Measurements from ENCODE around the gene LONP2. TPM values are rescaled to one million over a fixed set of nuclear protein-coding genes. Genes with fewer than 3 reads are reported as not detected.
A peak's percentile ranks its signal among the peaks of the same experiment; 100 is the strongest.

LONP2 gene
- total RNA-seq, 2 experiments from 2014 or later: 49.9 to 53.9 TPM

GRCh38 chr16:48244863-48245195 lies 729 bp downstream of the LONP2 start:
- Mint-ChIP-seq H3K27ac (peak overlapping the region; percentile 74), H3K36me3 (ENCODE audit: low read depth) (peaks cover 4% of the 10 kb centered on the region), H3K27me3 (ENCODE audit: low read depth) (no peaks in the 10 kb centered on the region), H3K9me3 (no peaks in the 10 kb centered on the region), H3K4me3 (peak overlapping the region; percentile 88), H3K4me1 (ENCODE audit: low read depth) (peaks cover 39% of the 10 kb centered on the region)
- CTCF ChIA-PET: no interaction called here
- intact Hi-C loops (cut with micrococcal nuclease): loop anchor here (1.0 to 5.0 kb wide), 4 partner anchors 13 to 1556 kb away; partner anchors contain the start of genes NETO2, ORC6 and VPS35
- DNase-seq: no peak

DNA sequence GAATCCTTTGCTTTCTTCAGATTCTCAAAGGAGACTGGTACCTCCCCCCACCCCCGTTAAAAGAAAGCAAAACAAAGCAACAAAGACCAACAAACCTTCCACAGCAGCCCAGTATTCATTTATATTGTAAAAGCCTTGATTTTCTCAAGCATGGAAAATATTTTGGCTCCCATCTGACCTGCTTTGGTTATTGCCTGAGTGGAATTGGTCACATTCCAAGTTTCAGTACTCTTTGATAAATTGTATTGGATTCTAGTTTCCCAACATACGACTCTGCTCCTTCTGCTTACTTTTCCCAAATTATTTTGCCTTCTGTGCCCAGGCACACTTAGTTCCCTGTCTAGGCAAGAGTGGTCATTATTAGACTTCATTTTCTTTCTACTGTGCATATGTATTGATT lies 2.0 kb downstream of the LONP2 start:
- Mint-ChIP-seq H3K4me1 (ENCODE audit: low read depth) (peaks cover 46% of the 10 kb centered on the region), H3K27me3 (ENCODE audit: low read depth) (no peaks in the 10 kb centered on the region), H3K36me3 (ENCODE audit: low read depth) (peaks cover 4% of the 10 kb centered on the region), H3K27ac (no peak overlapping the region), H3K4me3 (no peak overlapping the region), H3K9me3 (no peaks in the 10 kb centered on the region)
- CTCF ChIA-PET: interaction anchor here (1.0 kb wide), 1 partner anchor 15 kb away, joined by 3 read pairs; no protein-coding TSS in a partner anchor
- no peak for DNase-seq
- intact Hi-C loops (cut with micrococcal nuclease): no loop called here

DNA sequence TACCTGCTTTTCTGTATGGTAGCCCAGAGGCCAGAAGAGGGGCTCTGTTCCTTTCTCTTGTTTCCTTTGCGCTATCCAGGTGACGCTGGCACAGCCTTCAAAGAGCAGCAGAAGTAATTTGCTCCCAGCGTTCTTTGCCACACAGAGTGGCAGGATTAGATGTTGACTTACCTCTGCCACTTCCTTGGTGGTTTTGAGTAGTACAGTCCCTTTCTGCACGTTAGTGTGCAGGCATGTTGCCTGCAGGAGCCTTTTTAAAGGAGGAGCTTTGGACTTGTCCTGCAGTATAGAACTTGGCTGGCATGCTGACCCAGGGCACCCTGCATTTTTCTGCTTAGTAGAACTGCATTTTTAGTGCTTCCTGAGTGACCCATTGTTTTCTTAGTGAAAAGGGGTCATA lies 3.2 kb downstream of the LONP2 start, which contains the start of gene ABCC11:
Gene ABCC11 (minus strand): TSS at position 229 of the 400 bp plus-strand sequence. CDS start 15,618 bp downstream, outside the sequence.
- CTCF ChIA-PET: interaction anchor here (0.7 kb wide), 2 partner anchors 16 to 312 kb away, joined by 3 read pairs; no protein-coding TSS in a partner anchor
- H3K4me3 Mint-ChIP-seq: no peak within 1 kb of the TSS
- no peak within 1 kb of the TSS for H3K27ac Mint-ChIP-seq
- no peaks in the 10 kb centered on the region for H3K9me3 Mint-ChIP-seq
- H3K4me1 Mint-ChIP-seq (ENCODE audit: low read depth): peaks cover 50% of the 10 kb centered on the region
- DNase-seq: no peak
- no peaks in the 10 kb centered on the region for H3K27me3 Mint-ChIP-seq (ENCODE audit: low read depth)
- intact Hi-C loops (cut with micrococcal nuclease): no loop called here
- peaks cover 4% of the 10 kb centered on the region for H3K36me3 Mint-ChIP-seq (ENCODE audit: low read depth)

DNA sequence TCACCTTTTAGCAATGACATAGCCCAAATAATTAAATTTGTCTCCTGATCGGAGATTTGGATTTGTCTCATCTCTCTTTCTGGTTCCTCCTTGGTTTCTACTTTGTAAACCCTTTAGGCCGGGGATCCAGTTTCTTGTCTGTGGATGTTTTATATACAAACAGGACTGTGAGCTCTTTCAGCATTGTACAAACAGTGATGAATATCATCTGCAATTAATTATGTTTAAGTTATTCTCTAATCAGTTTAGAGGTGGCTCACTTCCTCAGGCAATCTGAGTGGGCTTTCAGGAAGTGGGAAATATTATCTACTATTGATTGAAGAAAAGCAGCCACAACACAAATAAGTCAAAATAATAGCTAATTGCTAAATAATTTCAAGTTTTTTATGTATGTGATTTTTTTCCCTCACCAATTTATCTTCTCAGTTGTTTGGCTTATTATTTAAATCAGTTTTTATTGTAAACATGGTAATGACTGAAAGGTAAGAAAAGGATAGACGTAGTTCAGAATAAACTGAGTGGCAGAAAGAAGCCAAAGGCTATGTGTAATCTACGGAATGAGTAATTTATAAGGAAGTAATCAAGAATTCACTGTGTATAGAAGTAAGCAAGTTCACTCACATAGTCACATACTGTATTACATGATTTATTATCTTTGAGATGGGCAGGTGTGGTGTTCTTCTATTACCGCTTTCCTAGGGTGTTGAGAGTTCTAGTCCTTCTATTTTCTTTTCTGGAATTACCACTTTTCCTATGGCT lies 6.6 kb downstream of the LONP2 start:
- intact Hi-C loops (cut with micrococcal nuclease): no loop called here
- Mint-ChIP-seq H3K27ac (no peak overlapping the region), H3K4me1 (ENCODE audit: low read depth) (peaks cover 38% of the 10 kb centered on the region), H3K9me3 (no peaks in the 10 kb centered on the region), H3K27me3 (ENCODE audit: low read depth) (no peaks in the 10 kb centered on the region), H3K36me3 (ENCODE audit: low read depth) (peaks cover 21% of the 10 kb centered on the region), H3K4me3 (no peak overlapping the region)
- CTCF ChIA-PET: no interaction called here
- no peak for DNase-seq

DNA sequence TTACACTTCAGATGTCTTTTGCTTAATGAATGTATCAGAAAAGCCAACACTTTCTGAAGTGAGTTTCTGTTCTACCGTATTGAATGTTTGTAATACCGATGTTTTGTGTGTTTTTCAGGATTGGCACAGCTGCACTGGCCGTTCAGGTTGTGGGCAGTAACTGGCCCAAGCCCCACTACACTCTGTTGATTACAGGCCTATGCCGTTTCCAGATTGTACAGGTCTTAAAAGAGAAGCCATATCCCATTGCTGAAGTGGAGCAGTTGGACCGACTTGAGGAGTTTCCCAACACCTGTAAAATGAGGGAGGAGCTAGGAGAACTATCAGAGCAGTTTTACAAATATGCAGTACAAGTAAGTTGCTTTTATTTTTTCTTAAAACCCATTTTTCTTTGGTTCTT lies 7.9 kb downstream of the LONP2 start:
- no peaks in the 10 kb centered on the region for H3K27me3 Mint-ChIP-seq (ENCODE audit: low read depth)
- CTCF ChIA-PET: interaction anchor here (0.7 to 1.1 kb wide), 3 partner anchors 66 to 378 kb away, joined by 3 to 6 read pairs (median 4); no protein-coding TSS in a partner anchor

DNA sequence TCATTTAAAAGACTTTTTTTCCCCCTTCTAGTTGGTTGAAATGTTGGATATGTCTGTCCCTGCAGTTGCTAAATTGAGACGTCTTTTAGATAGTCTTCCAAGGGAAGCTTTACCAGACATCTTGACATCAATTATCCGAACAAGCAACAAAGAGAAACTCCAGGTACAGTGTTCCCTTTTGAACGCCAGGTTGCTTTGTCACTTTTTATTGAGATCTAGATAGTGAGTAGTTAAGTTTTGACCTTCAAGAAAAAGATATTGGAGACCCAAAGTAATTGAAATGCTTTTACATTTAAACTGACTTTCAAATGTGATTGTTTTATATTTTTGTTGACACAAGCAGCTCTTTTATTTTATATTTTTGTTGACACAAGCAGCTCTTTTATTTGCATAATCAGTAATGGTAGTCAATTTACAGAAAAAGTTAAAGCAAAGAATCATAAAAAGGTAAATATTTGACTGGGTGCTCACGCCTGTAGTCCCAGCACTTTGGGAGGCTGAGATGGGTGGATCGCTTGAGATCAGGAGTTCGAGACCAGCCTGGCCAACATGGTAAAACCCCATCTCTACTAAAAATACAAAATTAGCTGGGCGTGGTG lies 12.6 kb downstream of the LONP2 start:
- peaks cover 5% of the 10 kb centered on the region for H3K4me1 Mint-ChIP-seq (ENCODE audit: low read depth)
- no peak overlapping the region for H3K4me3 Mint-ChIP-seq
- no peaks in the 10 kb centered on the region for H3K9me3 Mint-ChIP-seq
- intact Hi-C loops (cut with micrococcal nuclease): no loop called here
- peaks cover 48% of the 10 kb centered on the region for H3K36me3 Mint-ChIP-seq (ENCODE audit: low read depth)
- no peaks in the 10 kb centered on the region for H3K27me3 Mint-ChIP-seq (ENCODE audit: low read depth)
- no peak for DNase-seq
- H3K27ac Mint-ChIP-seq: no peak overlapping the region
- CTCF ChIA-PET: no interaction called here

More for the DNA sequence above, 7.9 kb downstream of the LONP2 start:
- Mint-ChIP-seq H3K9me3 (no peaks in the 10 kb centered on the region), H3K27ac (no peak overlapping the region), H3K4me1 (ENCODE audit: low read depth) (peaks cover 27% of the 10 kb centered on the region), H3K36me3 (ENCODE audit: low read depth) (peaks cover 28% of the 10 kb centered on the region), H3K4me3 (no peak overlapping the region)
- intact Hi-C loops (cut with micrococcal nuclease): no loop called here
- DNase-seq: no peak

GRCh38 chr16:48261569-48261968 lies 17.5 kb downstream of the LONP2 start:
- intact Hi-C loops (cut with micrococcal nuclease): no loop called here
- H3K36me3 Mint-ChIP-seq (ENCODE audit: low read depth): peaks cover 50% of the 10 kb centered on the region

DNA sequence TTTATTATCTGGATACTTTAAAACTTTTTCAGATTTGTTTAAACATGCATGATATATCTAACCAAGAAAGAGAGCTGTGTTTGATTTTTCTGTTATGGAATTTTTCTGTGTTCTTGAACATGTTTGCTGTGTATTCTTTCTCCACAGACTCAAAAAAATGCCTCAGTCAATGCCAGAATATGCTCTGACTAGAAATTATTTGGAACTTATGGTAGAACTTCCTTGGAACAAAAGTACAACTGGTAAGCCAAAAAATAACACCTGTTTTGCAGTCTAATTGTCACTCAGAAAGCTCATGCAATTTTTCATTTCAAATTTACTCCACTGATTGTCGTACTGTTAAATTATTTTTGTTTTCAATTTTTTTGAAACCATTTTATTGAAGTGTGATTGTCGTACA lies 18.5 kb downstream of the LONP2 start:
- DNase-seq: no peak
- intact Hi-C loops (cut with micrococcal nuclease): no loop called here
- Mint-ChIP-seq H3K27ac (no peak overlapping the region), H3K4me3 (no peak overlapping the region), H3K4me1 (ENCODE audit: low read depth) (peaks cover 8% of the 10 kb centered on the region), H3K36me3 (ENCODE audit: low read depth) (peaks cover 49% of the 10 kb centered on the region), H3K9me3 (no peaks in the 10 kb centered on the region), H3K27me3 (ENCODE audit: low read depth) (no peaks in the 10 kb centered on the region)
- CTCF ChIA-PET: no interaction called here

More at GRCh38 chr16:48261569-48261968, 17.5 kb downstream of the LONP2 start:
- Mint-ChIP-seq H3K27ac (no peak overlapping the region), H3K27me3 (ENCODE audit: low read depth) (no peaks in the 10 kb centered on the region), H3K4me1 (ENCODE audit: low read depth) (peaks cover 6% of the 10 kb centered on the region), H3K9me3 (no peaks in the 10 kb centered on the region), H3K4me3 (no peak overlapping the region)
- CTCF ChIA-PET: no interaction called here
- no peak for DNase-seq

DNA sequence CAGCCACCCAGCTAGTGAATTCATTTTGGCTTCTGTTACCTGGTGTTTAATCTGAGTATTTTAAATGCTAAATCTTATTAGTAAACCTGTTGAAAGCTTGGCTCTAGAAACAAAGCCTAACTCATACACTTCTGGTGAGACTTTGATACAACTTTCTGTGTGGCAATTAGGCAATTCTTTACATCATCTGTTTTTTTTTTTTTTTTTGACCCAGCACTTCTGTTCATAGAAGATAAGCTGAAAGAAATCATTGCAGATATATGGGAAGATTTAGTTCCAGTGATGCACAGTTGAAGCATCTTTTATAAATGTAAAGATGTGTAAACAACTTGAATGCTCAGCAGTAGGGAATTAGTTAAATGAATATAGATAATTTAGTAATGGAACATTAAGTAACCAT lies 24.9 kb downstream of the LONP2 start:
- H3K9me3 Mint-ChIP-seq: no peaks in the 10 kb centered on the region
- H3K4me1 Mint-ChIP-seq (ENCODE audit: low read depth): peaks cover 7% of the 10 kb centered on the region
- DNase-seq: no peak
- CTCF ChIA-PET: interaction anchor here (0.6 to 1.0 kb wide), 2 partner anchors 20 to 362 kb away, joined by 3 read pairs; no protein-coding TSS in a partner anchor
- no peaks in the 10 kb centered on the region for H3K27me3 Mint-ChIP-seq (ENCODE audit: low read depth)
- H3K36me3 Mint-ChIP-seq (ENCODE audit: low read depth): peaks cover 13% of the 10 kb centered on the region
- no peak overlapping the region for H3K4me3 Mint-ChIP-seq
- H3K27ac Mint-ChIP-seq: peak overlapping the region; percentile 4
- intact Hi-C loops (cut with micrococcal nuclease): no loop called here

- intact Hi-C loops (cut with micrococcal nuclease): no loop called here
- Mint-ChIP-seq H3K36me3 (ENCODE audit: low read depth) (peaks cover 4% of the 10 kb centered on the region), H3K27ac (no peak overlapping the region), H3K4me3 (no peak overlapping the region), H3K27me3 (ENCODE audit: low read depth) (no peaks in the 10 kb centered on the region), H3K9me3 (no peaks in the 10 kb centered on the region), H3K4me1 (ENCODE audit: low read depth) (peaks cover 4% of the 10 kb centered on the region)
- CTCF ChIA-PET: interaction anchor here (0.6 to 0.8 kb wide), 2 partner anchors 17 to 351 kb away, joined by 3 read pairs; no protein-coding TSS in a partner anchor
- DNase-seq: no peak
Observed at GRCh38 chr16:48271728-48272127, 27.6 kb downstream of the LONP2 start.

GRCh38 chr16:48272837-48273421 lies 28.8 kb downstream of the LONP2 start:
- no peaks in the 10 kb centered on the region for H3K9me3 Mint-ChIP-seq

DNA sequence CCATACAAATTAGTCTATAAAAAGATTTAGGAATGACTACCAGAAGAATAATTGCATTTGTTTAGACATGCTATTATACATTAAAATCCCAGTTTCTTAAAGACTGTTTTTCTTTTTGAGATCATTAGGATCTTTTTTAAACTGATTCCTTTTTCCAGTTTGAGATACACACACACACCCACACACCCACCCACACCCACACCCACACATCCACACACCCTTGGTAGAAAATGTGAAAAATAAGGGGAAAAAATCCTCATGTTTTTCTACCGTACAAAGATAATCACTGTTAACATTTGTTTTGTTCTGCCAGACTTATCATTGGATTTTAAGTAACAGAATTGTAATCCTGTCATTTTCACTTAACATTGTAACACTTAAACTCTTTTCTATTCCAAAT lies 30.4 kb downstream of the LONP2 start:
- peaks cover 2% of the 10 kb centered on the region for H3K4me1 Mint-ChIP-seq (ENCODE audit: low read depth)
- peaks cover 11% of the 10 kb centered on the region for H3K36me3 Mint-ChIP-seq (ENCODE audit: low read depth)
- intact Hi-C loops (cut with micrococcal nuclease): no loop called here
- no peak for DNase-seq
- no peaks in the 10 kb centered on the region for H3K9me3 Mint-ChIP-seq
- no peak overlapping the region for H3K4me3 Mint-ChIP-seq
- CTCF ChIA-PET: interaction anchor here (0.6 kb wide), 1 partner anchor 895 kb away, joined by 5 read pairs; no protein-coding TSS in a partner anchor
- H3K27me3 Mint-ChIP-seq (ENCODE audit: low read depth): no peaks in the 10 kb centered on the region
- H3K27ac Mint-ChIP-seq: no peak overlapping the region

More at GRCh38 chr16:48272837-48273421, 28.8 kb downstream of the LONP2 start:
- Mint-ChIP-seq H3K36me3 (ENCODE audit: low read depth) (peaks cover 8% of the 10 kb centered on the region), H3K27me3 (ENCODE audit: low read depth) (no peaks in the 10 kb centered on the region), H3K27ac (no peak overlapping the region), H3K4me1 (ENCODE audit: low read depth) (no peaks in the 10 kb centered on the region), H3K4me3 (no peak overlapping the region)
- CTCF ChIA-PET: interaction anchor here (0.7 kb wide), 1 partner anchor 66 kb away, joined by 3 read pairs; no protein-coding TSS in a partner anchor
- intact Hi-C loops (cut with micrococcal nuclease): no loop called here
- DNase-seq: no peak

Measured in activated naive CD4-positive, alpha-beta T cell treated with anti-CD3 and anti-CD28 coated beads for 36 hours (primary cell).